ENCODE data around the gene SPG11.

The SPG11 gene

DNA sequence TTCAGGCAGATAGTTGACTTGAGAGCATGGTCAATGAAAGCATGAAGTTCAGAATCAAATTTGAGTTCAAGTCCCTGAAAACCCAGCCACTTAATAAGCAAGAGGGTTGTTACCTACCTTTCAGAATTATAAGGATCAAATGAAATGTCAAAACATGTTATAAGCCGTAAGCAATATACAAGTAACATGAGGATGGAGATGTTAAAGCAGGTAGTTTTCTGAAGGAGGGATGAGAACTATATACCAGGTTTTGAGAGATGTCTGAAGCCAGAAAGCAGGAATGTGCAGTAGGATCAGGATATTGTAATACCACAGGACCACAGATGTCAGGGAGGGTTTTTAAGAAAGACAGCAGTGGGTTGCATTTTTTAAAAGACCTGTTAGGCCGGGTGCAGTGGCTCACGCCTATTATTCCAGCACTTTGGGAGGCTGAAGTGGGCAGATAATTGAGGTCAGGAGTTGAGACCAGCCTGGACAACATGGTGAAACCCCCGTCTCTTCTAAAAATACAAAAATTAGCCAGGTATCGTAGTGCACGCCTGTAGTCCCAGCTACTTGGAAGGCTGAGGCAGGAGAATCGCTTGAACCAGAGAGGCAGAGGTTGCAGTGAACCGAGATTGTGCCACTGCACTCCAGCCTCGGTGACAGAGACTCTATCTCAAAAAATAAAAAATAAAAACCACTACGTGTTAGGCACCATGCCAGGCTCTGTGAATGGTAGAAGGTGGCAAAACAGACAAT is 133.4 kb downstream of the SPG11 start:
- DNase-seq (ENCODE audit: low read depth in 2 of 2) = no peak

DNA sequence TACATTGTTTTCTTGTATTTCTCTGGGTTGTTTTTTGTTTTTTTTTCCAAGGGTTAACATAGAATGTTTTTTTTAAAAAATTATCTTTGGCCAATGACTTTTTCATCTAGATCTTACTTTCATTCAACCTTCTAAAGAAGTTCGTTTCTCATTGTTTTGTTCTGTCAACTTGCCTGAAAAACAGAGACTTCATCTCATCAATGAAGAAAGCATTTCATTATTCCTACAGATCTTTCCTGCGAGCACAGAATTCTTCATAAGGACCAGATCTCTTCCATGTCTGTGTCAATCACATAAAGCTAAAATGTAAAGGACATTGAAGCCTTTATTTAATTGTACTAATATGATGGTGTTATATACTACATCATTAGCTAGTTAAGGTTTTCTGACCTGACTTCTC is 136.2 kb downstream of the SPG11 start:
- no peak for DNase-seq (ENCODE audit: low read depth in 2 of 2)

DNA sequence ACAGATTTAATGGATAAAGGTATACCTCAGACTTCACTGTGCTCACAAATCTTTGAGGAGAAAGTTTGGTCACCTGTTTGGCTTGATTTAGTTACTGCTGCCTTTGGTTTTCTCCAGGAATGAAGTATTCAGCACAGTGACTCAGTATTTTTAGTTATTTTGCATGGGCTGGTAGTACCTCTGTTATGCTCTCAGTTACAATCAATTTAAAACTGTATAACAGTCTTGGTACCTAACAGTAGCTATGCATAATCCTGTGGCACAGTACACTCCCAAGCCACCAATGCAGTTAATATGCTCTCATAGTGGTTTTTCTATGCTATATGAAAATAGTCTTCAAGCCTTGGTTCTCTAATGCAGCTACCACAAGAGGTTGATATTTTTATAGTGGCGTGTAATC is 138.4 kb downstream of the SPG11 start:
- no peak for DNase-seq (ENCODE audit: low read depth in 2 of 2)

DNA sequence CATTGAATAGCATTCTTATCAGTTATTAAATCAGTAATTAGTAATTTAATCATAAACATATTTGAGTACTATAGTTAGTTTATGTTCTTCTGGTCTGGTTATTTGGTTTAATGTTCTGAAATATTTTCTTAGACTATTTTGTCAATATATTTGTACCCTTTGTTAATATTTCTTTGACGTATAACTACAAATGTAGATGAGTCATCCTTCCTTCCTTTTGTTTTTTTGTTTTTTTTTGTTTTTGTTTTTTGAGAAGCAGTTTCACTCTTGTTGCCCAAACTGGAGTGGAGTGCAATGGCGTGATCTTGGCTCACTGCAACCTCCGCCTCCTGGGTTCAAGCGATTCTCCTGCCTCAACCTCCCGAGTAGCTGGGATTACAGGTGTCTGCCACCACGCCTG is 143.9 kb downstream of the SPG11 start:
- no peak for DNase-seq (ENCODE audit: low read depth in 2 of 2)

GRCh38 chr15:44516436-44516835 is 147.0 kb downstream of the SPG11 start:
- DNase-seq (ENCODE audit: low read depth in 2 of 2) = no peak
